GM12878 (cell line): ENCODE results near the gene NAMPT. TPM values are rescaled to one million over a fixed set of nuclear protein-coding genes. Genes with fewer than 3 reads are reported as not detected.

Source experiments
- BMI1 ChIP-seq: fragments of 450-650 bp; IDR thresholded peaks from 2 replicates; pipeline ENCODE4 v1.6.1; 2016; ENCODE audit warnings: mild to moderate bottlenecking, moderate library complexity, borderline replicate concordance
- CUX1 ChIP-seq: IDR thresholded peaks from 2 replicates; pipeline ENCODE4 v1.6.1; 2012; ENCODE audit warnings: improper control_type of control experiment, low read depth, low read length; ENCODE audit not compliant: insufficient replicate concordance
- E2F8 ChIP-seq: fragments of 450-650 bp; IDR thresholded peaks from 2 replicates; pipeline ENCODE4 v1.6.1; 2018; ENCODE audit warnings: mild to moderate bottlenecking, low read depth, moderate library complexity; ENCODE audit not compliant: partially characterized antibody
- EED ChIP-seq: sonication (generic); IDR thresholded peaks from 2 replicates; pipeline ENCODE4 v1.6.1; 2016; ENCODE audit warnings: antibody characterized with exemption, low read depth
- MEF2B ChIP-seq: fragments of 450-650 bp; IDR thresholded peaks from 2 replicates; pipeline ENCODE4 v1.6.1; 2018; ENCODE audit warnings: mild to moderate bottlenecking, moderate library complexity; ENCODE audit not compliant: partially characterized antibody, poor library complexity, severe bottlenecking
- MTA2 ChIP-seq: fragments of 450-650 bp; IDR thresholded peaks from 2 replicates; pipeline ENCODE4 v1.6.1; 2016; ENCODE audit warnings: low read depth, mild to moderate bottlenecking, moderate library complexity
- NR2C1 ChIP-seq: fragments of 450-650 bp; IDR thresholded peaks from 2 replicates; pipeline ENCODE4 v1.6.1; 2017; ENCODE audit warnings: antibody characterized with exemption, mild to moderate bottlenecking, moderate library complexity
- PBX3 ChIP-seq: IDR thresholded peaks from 2 replicates; pipeline ENCODE4 v1.6.1; 2011; ENCODE audit warnings: mild to moderate bottlenecking, low read depth, low read length, moderate library complexity; ENCODE audit not compliant: insufficient replicate concordance
- PML ChIP-seq: IDR thresholded peaks from 2 replicates; pipeline ENCODE4 v1.6.1; 2012; ENCODE audit warnings: low read length, inconsistent platforms
- SKIL ChIP-seq: fragments of 450-650 bp; IDR thresholded peaks from 2 replicates; pipeline ENCODE4 v1.6.1; 2017; ENCODE audit warnings: mild to moderate bottlenecking, low read depth, inconsistent platforms; ENCODE audit not compliant: poor library complexity, severe bottlenecking
- SMARCA5 ChIP-seq: fragments of 450-650 bp; IDR thresholded peaks from 2 replicates; pipeline ENCODE4 v1.6.1; 2017; ENCODE audit warnings: mild to moderate bottlenecking
- SUZ12 ChIP-seq: fragments of 200-600 bp; sonication (generic); IDR thresholded peaks from one replicate; pipeline ENCODE4 v1.6.1; 2018; ENCODE audit warnings: antibody characterized with exemption, mild to moderate bottlenecking; ENCODE audit not compliant: unreplicated experiment
- TCF12 ChIP-seq: IDR thresholded peaks from 2 replicates; pipeline ENCODE4 v1.6.1; 2011; ENCODE audit warnings: low read depth, mild to moderate bottlenecking, low read length
- TCF3 ChIP-seq: IDR thresholded peaks from 2 replicates; pipeline ENCODE4 v1.6.1; 2012; ENCODE audit warnings: low read depth, mild to moderate bottlenecking, low read length, borderline replicate concordance; ENCODE audit not compliant: insufficient read depth
- USF2 ChIP-seq: IDR thresholded peaks from 2 replicates; pipeline ENCODE4 v1.6.1; 2011; ENCODE audit warnings: low read depth, low read length, improper control_type of control experiment, borderline replicate concordance
- WRNIP1 ChIP-seq: IDR thresholded peaks from 2 replicates; pipeline ENCODE4 v1.6.1; 2011; ENCODE audit warnings: low read depth, low read length, improper control_type of control experiment, borderline replicate concordance
- YBX1 ChIP-seq: fragments of 450-650 bp; IDR thresholded peaks from 2 replicates; pipeline ENCODE4 v1.6.1; 2016; ENCODE audit warnings: antibody characterized with exemption
- polyA plus RNA-seq, 11 experiments: library from polyadenylated mRNA; depleted of rRNA in 4 of 11; unstranded in 6 of 11; stranded (reverse) in 5 of 11; fragments of >200 nt; fragmentation: Nextera tagmentation in 4 of 11; fragmentation: Illumina TruSeq in 1 of 11; extraction: Ambion mirVana in 4 of 11; extraction: Trizol in 1 of 11; gene quantifications; 1 replicate in 1 of 11; 2 replicates in 10 of 11; pipeline versions ENCODE4 v1.2.1 to v1.2.3, GENCODE V29; 2011 to 2016; ENCODE audit warnings: inconsistent platforms in 2 of 11, missing spikeins in 2 of 11, low read depth in 1 of 11
- total RNA-seq, 4 experiments: library from RNA; depleted of rRNA in 3 of 4; stranded (reverse); fragments of >200 nt in 3 of 4; fragmentation: Illumina TruSeq in 1 of 4; extraction: Trizol in 1 of 4; gene quantifications; 2 replicates each; pipeline versions ENCODE4 v1.2.1 to v1.2.3, GENCODE V29; 2013 to 2021

The NAMPT gene
- total and polyA plus RNA-seq, 10 of the 15 experiments (the other 5 are each of a cell fraction or from before 2014, with no cell fraction given), result 28.3 to 173 (median 75.0) TPM

- peak; percentile 50 for TF ChIP-seq E2F8
- TF ChIP-seq MTA2, result peak; percentile 95
- TF ChIP-seq CUX1, result no peak
- TF ChIP-seq SKIL, result peak; percentile 95
- TF ChIP-seq USF2, result no peak
- no peak for TF ChIP-seq PBX3
- peak; percentile 73; the same call in 1 of the 2 replicates for TF ChIP-seq BMI1
- no peak for TF ChIP-seq WRNIP1
- TF ChIP-seq NR2C1, result peak; percentile 40; the same call in 1 of the 2 replicates
- peak; percentile 84 for TF ChIP-seq MEF2B
- TF ChIP-seq SMARCA5, result 0 out of 2 replicates have a peak, but pooled peaks have one; percentile 5
- peak; percentile 76 for TF ChIP-seq PML
- TF ChIP-seq TCF3, result no peak
- no peak for TF ChIP-seq TCF12
- TF ChIP-seq EED, result no peak
- TF ChIP-seq SUZ12, result no peak
- no peak for TF ChIP-seq YBX1
Observed at GRCh38 chr7:106285855-106286492, 1.2 kb upstream of the NAMPT start (continued).
